Heart right ventricle (tissue), 16 donors: Measurements from ENCODE around the gene GPSM3. TPM values are rescaled to one million over a fixed set of nuclear protein-coding genes. Genes with fewer than 3 reads are reported as not detected.
A peak's percentile ranks its signal among the peaks of the same experiment; 100 is the strongest.
"Not testable (repeated sequence)": the region's sequence is repeated elsewhere in the genome, so short reads cannot be mapped to it uniquely, and the experiment has no call there.

ENCODE experiments used
- ATAC-seq, 8 donors: fragments of 200-7000 bp; cut with Tn5 transposase; one replicate each; pipeline ENCODE4 v1.9.1; 2020; ENCODE audit warnings: mild to moderate bottlenecking in 8 of 8, moderate library complexity in 8 of 8, moderate number of reproducible peaks in 1 of 8
- DNase-seq, 2 donors: peaks; one replicate each; pipeline ENCODE4 v3.0.0-alpha.2; 2020
- H3K27ac ChIP-seq, 10 donors: fragments of 200-600 bp; sonication (generic) in 2 of 10; one replicate each; pipeline versions ENCODE4 v1.5.0 to v1.8.0; 2020 to 2022; ENCODE audit warnings: mild to moderate bottlenecking in 3 of 10
- H3K27me3 ChIP-seq, 7 donors: fragments of 200-600 bp; one replicate each; pipeline ENCODE4 v1.8.0; 2021 to 2022; ENCODE audit warnings: mild to moderate bottlenecking in 2 of 7
- H3K36me3 ChIP-seq, 9 donors: fragments of 200-600 bp; sonication (generic) in 1 of 9; one replicate each; pipeline versions ENCODE4 v1.5.0 to v1.8.0; 2020 to 2022; ENCODE audit warnings: mild to moderate bottlenecking in 2 of 9
- H3K4me1 ChIP-seq, 9 donors: fragments of 200-600 bp; sonication (generic) in 1 of 9; one replicate each; pipeline versions ENCODE4 v1.5.0 to v1.8.0; 2020 to 2022; ENCODE audit warnings: mild to moderate bottlenecking in 4 of 9
- H3K4me3 ChIP-seq, 10 donors: fragments of 200-600 bp; sonication (generic) in 2 of 10; one replicate each; pipeline versions ENCODE4 v1.5.0 to v1.8.0; 2020 to 2022; ENCODE audit warnings: mild to moderate bottlenecking in 7 of 10, moderate library complexity in 2 of 10
- H3K9me3 ChIP-seq, 11 donors: fragments of 200-600 bp in 10 of 11; sonication (generic) in 2 of 11; one replicate each; pipeline versions ENCODE4 v1.5.0 to v1.8.0; 2013 to 2022; ENCODE audit warnings: mild to moderate bottlenecking in 2 of 11, control low read depth in 1 of 11, moderate library complexity in 1 of 11
- WGBS, 2 donors: extraction: QIAGEN DNeasy Blood & Tissue Kit; methylation state at CpG; one replicate each; pipeline ENCODE4 v1.1.7; 2013; ENCODE audit warnings: inconsistent platforms in 1 of 2; 5-methylcytosine and 5-hydroxymethylcytosine counted together
- intact Hi-C, 10 donors: fragments of 100-400 bp; cut with DNase I; formaldehyde crosslinking; loops; one replicate each; pipeline versions ENCODE4 v1.11.1 to v1.14.2; 2022
- polyA plus RNA-seq, 2 donors: library from polyadenylated mRNA; stranded (reverse); fragments of 200-250 nt; gene quantifications; one replicate each; pipeline ENCODE4 v1.2.3, GENCODE V29; 2013
- total RNA-seq, 10 donors: library from RNA; stranded (reverse); fragmentation: NEBNext Ultra II Directional in 3 of 10; extraction: Animal tissue kit (Norgen Biotek cat#: 25700) in 3 of 10; gene quantifications; one replicate each; pipeline versions ENCODE4 v1.2.1 to v1.2.4, GENCODE V29; 2021 to 2023
- TF ChIP-seq, protein P1 (sequence below), 9 donors: fragments of 200-600 bp; sonication (generic) in 2 of 9; IDR thresholded peaks; one replicate each; pipeline versions ENCODE4 v1.5.0 to v1.8.0; 2021 to 2022; ENCODE audit warnings: antibody characterized with exemption in 9 of 9, mild to moderate bottlenecking in 5 of 9, moderate library complexity in 1 of 9
- donor health status: Arrhythmogenic right ventricular cardiomyopathy.
- donor health status: ischemic (EF 13 %, LVEDD 7.1; RV severe dilation, severe dysfunction).
- donor health status: healthy with polysubstance abuse.
- donor health status: DM: no; HTN: yes; CAD: no.
- donor health status: DM: no; HTN: no; CAD: no.
- donor health status: ischemic (EF 25% LVEDD 6.9; RV normal size, moderate dysfunction).
- donor health status: ischemic (EF 25% LVEDD 5.7; RV mildly dilated, moderate dysfunction).
- donor health status: healthy.
- donor health status: DM: yes; HTN: yes; CAD: no.
- donor health status: Ischemic cardiomyopathy.
- donor health status: ischemic (EF 35%, LVEDD 5.7; RV mildly dilated, moderate dysfunction).
- donor health status: nonischemic (EF 11% LVEDD 7.7; RV severe dilation, severe dysfunction).
- donor health status: DM: yes; HTN: yes; CAD: no.
- donor health status: PGD.
- donor health status: ischemic (EF 29% LVEDD 5.4; RV normal size, mild dysfunction).
- donor health status: nonischemic (EF 23%, LVEDD 6.1; RV moderate dilation, normal function).

Gene GPSM3
- total and polyA plus RNA-seq, 12 donors, result 2.4 to 28.0 (median 4.6) TPM

DNA sequence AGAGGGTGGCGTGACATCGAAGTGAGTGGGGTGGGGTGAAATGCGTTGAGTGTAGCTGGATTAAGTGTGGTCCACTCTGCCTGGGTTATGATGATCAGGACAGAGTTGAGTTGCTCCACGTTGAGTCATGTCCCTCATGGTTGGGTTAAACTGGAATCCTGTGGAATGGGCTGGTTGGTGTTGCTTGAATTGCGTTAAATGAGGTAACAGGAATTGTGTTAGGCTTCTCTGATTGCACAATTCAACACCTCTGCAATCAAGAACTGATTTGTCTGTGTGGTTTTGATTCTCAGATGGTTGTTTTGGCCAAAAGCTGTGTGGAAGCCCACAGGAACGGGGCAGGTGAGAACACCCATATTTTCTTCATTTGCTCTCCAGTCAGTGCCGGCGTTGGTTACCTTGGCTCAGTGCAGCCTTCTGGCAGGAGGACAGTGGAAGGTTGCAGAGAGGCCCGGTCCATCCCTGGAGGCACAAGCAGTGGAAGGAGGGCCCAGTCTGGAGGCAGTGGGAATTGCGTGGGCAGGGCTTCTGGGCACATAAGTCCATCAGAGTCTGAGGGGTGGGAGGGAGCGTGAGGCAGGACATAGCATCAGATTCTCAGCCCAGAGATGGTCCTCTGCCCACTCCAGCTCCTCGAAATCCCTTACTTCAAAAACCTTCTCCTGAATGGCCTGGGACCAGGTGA, 19.8 kb upstream of the GPSM3 start:
- Histone ChIP-seq H3K4me1 (no peaks in the 10 kb centered on the region), H3K9me3 (no peaks in the 10 kb centered on the region), H3K36me3 (peaks cover 0 to 96% (median 0%) of the 10 kb centered on the region in 9 donors), H3K27ac (no peak overlapping the region), H3K27me3 (no peaks in the 10 kb centered on the region), H3K4me3 (no peak overlapping the region)
- ATAC-seq (peak in 4 of 8 donors; percentile 13 to 35 (median 22)), DNase-seq (no peak)
- TF ChIP-seq, protein P1, sequence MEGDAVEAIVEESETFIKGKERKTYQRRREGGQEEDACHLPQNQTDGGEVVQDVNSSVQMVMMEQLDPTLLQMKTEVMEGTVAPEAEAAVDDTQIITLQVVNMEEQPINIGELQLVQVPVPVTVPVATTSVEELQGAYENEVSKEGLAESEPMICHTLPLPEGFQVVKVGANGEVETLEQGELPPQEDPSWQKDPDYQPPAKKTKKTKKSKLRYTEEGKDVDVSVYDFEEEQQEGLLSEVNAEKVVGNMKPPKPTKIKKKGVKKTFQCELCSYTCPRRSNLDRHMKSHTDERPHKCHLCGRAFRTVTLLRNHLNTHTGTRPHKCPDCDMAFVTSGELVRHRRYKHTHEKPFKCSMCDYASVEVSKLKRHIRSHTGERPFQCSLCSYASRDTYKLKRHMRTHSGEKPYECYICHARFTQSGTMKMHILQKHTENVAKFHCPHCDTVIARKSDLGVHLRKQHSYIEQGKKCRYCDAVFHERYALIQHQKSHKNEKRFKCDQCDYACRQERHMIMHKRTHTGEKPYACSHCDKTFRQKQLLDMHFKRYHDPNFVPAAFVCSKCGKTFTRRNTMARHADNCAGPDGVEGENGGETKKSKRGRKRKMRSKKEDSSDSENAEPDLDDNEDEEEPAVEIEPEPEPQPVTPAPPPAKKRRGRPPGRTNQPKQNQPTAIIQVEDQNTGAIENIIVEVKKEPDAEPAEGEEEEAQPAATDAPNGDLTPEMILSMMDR (IDR thresholded peaks at IDR 0.05), result no peak
- intact Hi-C loops, result no loop called here
- WGBS, 2 donors, result 80 to 86% methylated on average over 12 of the region's 12 CpGs

DNA sequence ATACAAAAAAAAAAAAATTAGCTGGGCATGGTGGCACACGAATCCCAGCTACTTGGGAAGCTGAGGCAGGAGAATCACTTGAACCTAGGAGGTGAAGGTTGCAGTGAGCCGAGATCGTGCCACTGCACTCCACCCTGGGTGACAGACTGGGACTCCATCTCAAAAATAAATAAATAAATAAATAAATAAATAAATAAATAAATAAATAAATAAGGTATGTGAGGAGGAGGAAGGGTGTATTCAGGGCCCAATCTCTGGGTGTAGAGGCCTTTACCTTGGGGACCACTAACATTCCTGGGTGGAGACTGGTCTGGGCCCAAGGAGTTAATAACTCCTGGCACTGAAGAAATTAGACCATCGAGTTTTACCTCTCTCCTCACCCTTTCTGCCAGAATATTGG, 19.0 kb upstream of the GPSM3 start:
- H3K4me1 ChIP-seq, ATAC-seq, H3K9me3 ChIP-seq, DNase-seq, H3K27me3 ChIP-seq, H3K27ac ChIP-seq, H3K4me3 ChIP-seq, intact Hi-C loops: not testable (repeated sequence)
- WGBS, 2 donors, result 86 to 87% methylated on average over 4 of the region's 4 CpGs
- H3K36me3 ChIP-seq, result peaks cover 0 to 96% (median 0%) of the 10 kb centered on the region in 9 donors

DNA sequence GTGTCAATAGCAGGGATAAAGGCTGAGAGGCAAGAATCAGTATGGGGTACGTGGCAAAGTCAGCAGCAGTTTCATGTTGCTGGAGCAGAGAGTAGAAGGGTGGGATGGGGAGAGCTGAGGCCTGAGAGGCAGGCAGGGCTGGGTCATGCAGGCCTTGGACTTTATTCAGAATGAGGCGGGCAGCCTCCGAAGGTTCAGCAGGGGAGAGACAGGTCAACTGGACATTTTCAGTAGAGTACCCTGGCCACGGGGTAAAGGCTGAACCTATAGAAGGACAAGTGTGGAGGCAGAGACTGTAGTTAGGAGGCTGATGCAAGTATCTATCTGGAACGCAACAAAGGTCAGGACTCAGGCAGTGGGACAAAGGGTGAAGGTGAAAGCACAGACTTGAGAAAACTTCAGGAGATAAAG, 17.8 kb upstream of the GPSM3 start:
- Histone ChIP-seq H3K27ac (no peak overlapping the region), H3K4me1 (no peaks in the 10 kb centered on the region), H3K9me3 (no peaks in the 10 kb centered on the region), H3K4me3 (no peak overlapping the region), H3K27me3 (no peaks in the 10 kb centered on the region), H3K36me3 (peaks cover 0 to 95% (median 0%) of the 10 kb centered on the region in 9 donors)
- ATAC-seq, result peak in 1 of 8 donors; percentile 21
- intact Hi-C loops, result no loop called here
- DNase-seq, result no peak
- 85 to 88% methylated on average over 5 of the region's 5 CpGs for WGBS, 2 donors
- TF ChIP-seq, protein P1 (IDR thresholded peaks at IDR 0.05), result no peak

DNA sequence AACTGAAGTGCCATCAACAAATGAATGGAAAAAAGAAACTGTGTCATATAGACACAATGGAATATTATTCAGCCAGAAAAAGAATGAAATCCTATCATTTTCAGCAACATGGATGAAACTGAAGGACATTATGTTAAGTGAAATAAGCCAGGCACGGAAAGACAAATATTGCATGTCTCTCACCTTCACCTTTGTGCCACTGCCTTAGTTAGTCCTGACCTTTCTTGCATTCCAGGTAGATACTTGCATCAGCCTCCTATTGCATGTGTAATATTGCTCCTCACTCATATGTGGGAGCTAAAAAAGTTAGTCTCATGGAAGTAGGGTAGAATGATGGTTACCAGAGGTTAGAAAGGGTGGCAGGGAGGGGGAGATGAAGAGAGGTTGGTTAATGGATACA, 16.6 kb upstream of the GPSM3 start:
- intact Hi-C loops, result no loop called here
- Histone ChIP-seq H3K4me1 (peaks cover 0 to under 1% (median 0%) of the 10 kb centered on the region in 9 donors), H3K4me3 (no peak overlapping the region), H3K9me3 (no peaks in the 10 kb centered on the region), H3K27ac (no peak overlapping the region), H3K36me3 (peaks cover 0 to 97% (median 0%) of the 10 kb centered on the region in 9 donors), H3K27me3 (no peaks in the 10 kb centered on the region)
- WGBS, 2 donors, result 74 to 95% methylated on average over 1 of the region's 1 CpG
- ATAC-seq (no peak), DNase-seq (no peak)
- TF ChIP-seq, protein P1 (IDR thresholded peaks at IDR 0.05), result no peak

DNA sequence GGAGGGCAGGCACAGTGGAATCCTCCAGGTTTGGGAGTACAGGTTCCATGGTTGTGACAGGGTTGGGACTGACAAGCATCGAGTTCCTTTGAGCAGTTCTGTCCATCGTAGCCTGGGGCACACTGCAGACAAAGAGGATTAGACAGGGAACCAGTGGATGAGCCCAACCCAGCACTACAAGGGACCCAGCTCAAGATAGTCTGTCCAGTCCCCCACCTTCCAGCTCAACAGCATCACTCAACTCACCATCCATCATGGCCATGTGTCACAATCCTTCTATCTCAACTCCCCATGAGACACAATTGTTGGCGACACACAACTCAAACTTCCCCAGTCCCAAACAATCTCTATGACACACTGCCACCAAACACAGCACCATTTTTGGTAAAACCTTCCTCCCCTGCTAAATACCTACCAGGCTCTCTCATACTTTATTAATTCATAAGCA, 11.8 kb upstream of the GPSM3 start:
- no peak overlapping the region for H3K4me3 ChIP-seq
- peaks cover 0 to 9% (median 0%) of the 10 kb centered on the region in 9 donors for H3K4me1 ChIP-seq
- WGBS, 2 donors, result 85 to 89% methylated on average over 3 of the region's 3 CpGs
- H3K27me3 ChIP-seq, result peaks cover 0 to 10% (median 0%) of the 10 kb centered on the region in 7 donors
- no peak overlapping the region for H3K27ac ChIP-seq
- DNase-seq, result no peak
- H3K36me3 ChIP-seq, result peaks cover 0 to 97% (median 5%) of the 10 kb centered on the region in 9 donors
- ATAC-seq, result no peak
- H3K9me3 ChIP-seq, result no peaks in the 10 kb centered on the region
- intact Hi-C loops, result no loop called here
- TF ChIP-seq, protein P1 (IDR thresholded peaks at IDR 0.05), result no peak
